Ishikawa (cell line): ENCODE measurements around the gene CAST.

ENCODE experiments used
- CEBPB ChIP-seq: IDR thresholded peaks from 2 replicates; pipeline ENCODE4 v1.6.1; 2012
- CREB1 ChIP-seq: IDR thresholded peaks from 2 replicates; pipeline ENCODE4 v1.6.1; 2012; ENCODE audit warnings: low read depth
- EGR1 ChIP-seq: IDR thresholded peaks from 2 replicates; pipeline ENCODE4 v1.6.1; 2012
- EP300 ChIP-seq: IDR thresholded peaks from 2 replicates; pipeline ENCODE4 v1.6.1; 2012; ENCODE audit warnings: borderline replicate concordance
- FOXM1 ChIP-seq: IDR thresholded peaks from 2 replicates; pipeline ENCODE4 v1.6.1; 2012; ENCODE audit warnings: low read depth, borderline replicate concordance
- NFIC ChIP-seq: IDR thresholded peaks from 2 replicates; pipeline ENCODE4 v1.6.1; 2012
- RAD21 ChIP-seq: IDR thresholded peaks from 2 replicates; pipeline ENCODE4 v1.6.1; 2012; ENCODE audit warnings: low read depth
- TAF1 ChIP-seq: IDR thresholded peaks from 2 replicates; pipeline ENCODE4 v1.6.1; 2012; ENCODE audit warnings: low read depth, mild to moderate bottlenecking
- TCF12 ChIP-seq: IDR thresholded peaks from 2 replicates; pipeline ENCODE4 v1.6.1; 2012; ENCODE audit warnings: low read depth
- TEAD4 ChIP-seq: IDR thresholded peaks from 2 replicates; pipeline ENCODE4 v1.6.1; 2012
- YY1 ChIP-seq: IDR thresholded peaks from 2 replicates; pipeline ENCODE4 v1.6.1; 2012; ENCODE audit warnings: low read depth
- ZBTB7A ChIP-seq: IDR thresholded peaks from 2 replicates; pipeline ENCODE4 v1.6.1; 2012; ENCODE audit warnings: low read depth
- TF ChIP-seq, protein P1 (sequence below): IDR thresholded peaks from 2 replicates; pipeline ENCODE4 v1.6.1; 2012; ENCODE audit warnings: low read depth, mild to moderate bottlenecking
- TF ChIP-seq, protein P2 (sequence below): IDR thresholded peaks from 2 replicates; pipeline ENCODE4 v1.6.1; 2012
- TF ChIP-seq, protein P3 (sequence below): IDR thresholded peaks from 2 replicates; pipeline ENCODE4 v1.6.1; 2012

CAST gene

DNA sequence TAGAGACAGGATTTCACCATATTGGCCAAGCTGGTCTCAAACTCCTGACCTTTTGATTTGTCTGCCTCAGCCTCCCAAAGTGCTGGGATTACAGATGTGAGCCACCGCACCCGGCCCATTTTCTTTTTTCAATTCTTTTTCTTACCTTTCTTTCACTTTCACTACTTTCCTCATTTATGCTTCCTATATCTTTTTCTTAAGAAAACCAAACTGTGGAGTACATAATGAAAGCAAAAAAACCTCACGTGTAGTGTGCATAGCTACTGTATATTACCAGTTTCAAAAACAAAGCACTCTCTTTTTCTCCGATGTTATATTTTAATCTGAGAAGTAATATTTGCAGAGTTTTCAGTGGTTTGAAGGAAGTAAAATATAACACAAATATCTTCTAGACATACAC lies 8.0 kb upstream of the CAST start:
- TF ChIP-seq, protein P1, sequence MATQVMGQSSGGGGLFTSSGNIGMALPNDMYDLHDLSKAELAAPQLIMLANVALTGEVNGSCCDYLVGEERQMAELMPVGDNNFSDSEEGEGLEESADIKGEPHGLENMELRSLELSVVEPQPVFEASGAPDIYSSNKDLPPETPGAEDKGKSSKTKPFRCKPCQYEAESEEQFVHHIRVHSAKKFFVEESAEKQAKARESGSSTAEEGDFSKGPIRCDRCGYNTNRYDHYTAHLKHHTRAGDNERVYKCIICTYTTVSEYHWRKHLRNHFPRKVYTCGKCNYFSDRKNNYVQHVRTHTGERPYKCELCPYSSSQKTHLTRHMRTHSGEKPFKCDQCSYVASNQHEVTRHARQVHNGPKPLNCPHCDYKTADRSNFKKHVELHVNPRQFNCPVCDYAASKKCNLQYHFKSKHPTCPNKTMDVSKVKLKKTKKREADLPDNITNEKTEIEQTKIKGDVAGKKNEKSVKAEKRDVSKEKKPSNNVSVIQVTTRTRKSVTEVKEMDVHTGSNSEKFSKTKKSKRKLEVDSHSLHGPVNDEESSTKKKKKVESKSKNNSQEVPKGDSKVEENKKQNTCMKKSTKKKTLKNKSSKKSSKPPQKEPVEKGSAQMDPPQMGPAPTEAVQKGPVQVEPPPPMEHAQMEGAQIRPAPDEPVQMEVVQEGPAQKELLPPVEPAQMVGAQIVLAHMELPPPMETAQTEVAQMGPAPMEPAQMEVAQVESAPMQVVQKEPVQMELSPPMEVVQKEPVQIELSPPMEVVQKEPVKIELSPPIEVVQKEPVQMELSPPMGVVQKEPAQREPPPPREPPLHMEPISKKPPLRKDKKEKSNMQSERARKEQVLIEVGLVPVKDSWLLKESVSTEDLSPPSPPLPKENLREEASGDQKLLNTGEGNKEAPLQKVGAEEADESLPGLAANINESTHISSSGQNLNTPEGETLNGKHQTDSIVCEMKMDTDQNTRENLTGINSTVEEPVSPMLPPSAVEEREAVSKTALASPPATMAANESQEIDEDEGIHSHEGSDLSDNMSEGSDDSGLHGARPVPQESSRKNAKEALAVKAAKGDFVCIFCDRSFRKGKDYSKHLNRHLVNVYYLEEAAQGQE = no peak
- no peak for TF ChIP-seq TCF12
- no peak for TF ChIP-seq EGR1
- no peak for TF ChIP-seq RAD21
- TF ChIP-seq TEAD4 = no peak
- TF ChIP-seq FOXM1 = no peak
- no peak for TF ChIP-seq ZBTB7A
- TF ChIP-seq YY1 = no peak
- TF ChIP-seq, protein P2, sequence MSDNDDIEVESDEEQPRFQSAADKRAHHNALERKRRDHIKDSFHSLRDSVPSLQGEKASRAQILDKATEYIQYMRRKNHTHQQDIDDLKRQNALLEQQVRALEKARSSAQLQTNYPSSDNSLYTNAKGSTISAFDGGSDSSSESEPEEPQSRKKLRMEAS = no peak
- TF ChIP-seq, protein P3, sequence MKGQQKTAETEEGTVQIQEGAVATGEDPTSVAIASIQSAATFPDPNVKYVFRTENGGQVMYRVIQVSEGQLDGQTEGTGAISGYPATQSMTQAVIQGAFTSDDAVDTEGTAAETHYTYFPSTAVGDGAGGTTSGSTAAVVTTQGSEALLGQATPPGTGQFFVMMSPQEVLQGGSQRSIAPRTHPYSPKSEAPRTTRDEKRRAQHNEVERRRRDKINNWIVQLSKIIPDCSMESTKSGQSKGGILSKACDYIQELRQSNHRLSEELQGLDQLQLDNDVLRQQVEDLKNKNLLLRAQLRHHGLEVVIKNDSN = no peak
- TF ChIP-seq EP300 = no peak
- no peak for TF ChIP-seq NFIC

DNA sequence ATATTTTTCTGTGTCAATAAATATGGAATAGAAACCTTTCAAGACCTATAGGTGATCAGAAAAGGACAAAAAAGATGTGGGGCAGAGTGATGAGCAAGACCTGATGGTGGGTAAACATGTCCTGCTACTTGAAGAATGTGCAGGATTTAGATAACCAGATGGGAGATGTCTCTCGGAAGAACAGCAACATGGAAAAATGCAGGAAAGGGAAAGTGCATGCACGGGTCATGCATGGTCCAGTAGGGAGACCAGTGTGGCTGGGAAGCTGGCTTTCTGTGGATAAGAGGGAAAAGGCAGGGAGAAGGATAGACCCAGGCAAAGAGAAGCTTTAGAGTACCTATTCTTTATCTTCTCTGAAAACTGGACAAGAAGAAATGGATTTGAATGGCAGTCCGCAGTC lies 7.1 kb upstream of the CAST start:
- no peak for TF ChIP-seq TEAD4
- no peak for TF ChIP-seq TCF12
- TF ChIP-seq RAD21 = no peak
- no peak for TF ChIP-seq CREB1
- TF ChIP-seq, protein P2 = no peak
- no peak for TF ChIP-seq CEBPB
- TF ChIP-seq NFIC = no peak
- TF ChIP-seq FOXM1 = no peak
- no peak for TF ChIP-seq TAF1
- TF ChIP-seq, protein P3 = no peak
- TF ChIP-seq EGR1 = no peak
- TF ChIP-seq, protein P1 = no peak
- TF ChIP-seq ZBTB7A = no peak
- no peak for TF ChIP-seq EP300
- no peak for TF ChIP-seq YY1

DNA sequence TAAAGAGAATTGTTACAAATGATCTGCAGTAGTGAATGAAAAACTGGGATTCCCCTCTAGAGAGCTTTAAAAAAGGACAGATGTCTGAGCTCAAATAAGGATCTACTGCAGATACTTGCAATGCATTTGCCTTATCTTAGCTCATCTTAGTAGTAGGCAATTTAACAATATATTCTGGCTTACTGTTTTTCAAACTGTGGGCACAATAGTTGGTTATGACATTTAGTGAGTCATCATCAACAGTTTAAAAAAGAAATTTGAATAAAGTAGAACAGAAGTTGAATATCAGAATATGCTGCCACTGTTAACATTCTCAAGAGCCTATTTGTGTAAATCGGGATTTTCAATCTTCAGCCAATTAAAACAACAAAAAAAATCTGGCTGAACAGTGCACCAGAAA lies 6.7 kb upstream of the CAST start:
- TF ChIP-seq, protein P2 = no peak
- TF ChIP-seq TEAD4 (no peak), FOXM1 (no peak)

DNA sequence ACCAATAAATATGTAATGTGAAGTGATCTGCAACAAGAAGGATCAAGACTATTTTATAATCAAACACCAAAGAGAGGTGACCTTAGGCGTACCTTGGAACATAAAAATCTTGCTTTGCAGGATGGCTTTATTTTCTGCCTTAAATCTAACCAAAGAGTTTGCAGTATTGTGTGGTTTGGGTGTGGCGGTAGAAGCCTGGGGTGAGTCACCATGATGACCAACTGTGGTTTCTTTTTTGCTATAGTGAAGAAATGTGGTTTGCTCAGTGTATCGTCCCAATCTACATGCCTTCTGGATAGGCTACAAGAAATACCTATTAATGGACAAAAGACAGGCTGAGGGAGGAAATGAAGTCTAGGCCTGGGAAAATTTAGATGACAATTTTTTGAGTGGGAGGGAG lies 5.1 kb upstream of the CAST start:
- TF ChIP-seq EP300 = peak; percentile 83; the same call in 1 of the 2 replicates
- TF ChIP-seq, protein P3 = no peak
- TF ChIP-seq TEAD4 = peak; percentile 65
- no peak for TF ChIP-seq RAD21
- no peak for TF ChIP-seq TAF1
- peak; percentile 49; the same call in 1 of the 2 replicates for TF ChIP-seq CEBPB
- TF ChIP-seq NFIC = peak; percentile 50; the same call in 1 of the 2 replicates
- no peak for TF ChIP-seq CREB1
- no peak for TF ChIP-seq ZBTB7A
- peak; percentile 75; the same call in 1 of the 2 replicates for TF ChIP-seq FOXM1
- TF ChIP-seq TCF12 = peak; percentile 81
- TF ChIP-seq, protein P2 = 0 out of 2 replicates have a peak, but pooled peaks have one; percentile 30
- TF ChIP-seq, protein P1 = no peak
- TF ChIP-seq EGR1 = no peak
- TF ChIP-seq YY1 = peak; percentile 27; the same call in 1 of the 2 replicates
